Measurements from ENCODE around the gene NOTO. TPM values are rescaled to one million over a fixed set of nuclear protein-coding genes. Genes with fewer than 3 reads are reported as not detected.

The NOTO gene
- total RNA-seq, 1 donor from 2014 or later = not detected

- no peaks in the 10 kb centered on the region for H3K36me3 Mint-ChIP-seq (ENCODE audit: unreplicated experiment)
- no peak overlapping the region for H3K4me3 Mint-ChIP-seq (ENCODE audit: unreplicated experiment)
- H3K9me3 Mint-ChIP-seq (ENCODE audit: unreplicated experiment) = no peaks in the 10 kb centered on the region
- peak; percentile 80 for DNase-seq
- peaks cover 6% of the 10 kb centered on the region for H3K27me3 Mint-ChIP-seq (ENCODE audit: unreplicated experiment)
- TF ChIP-seq CTCF (IDR thresholded peaks at IDR 0.05; ENCODE audit: partially characterized antibody, unreplicated experiment) = no peak
- H3K27ac Mint-ChIP-seq (ENCODE audit: unreplicated experiment) = no peak overlapping the region
- peaks cover 3% of the 10 kb centered on the region for H3K4me1 Mint-ChIP-seq (ENCODE audit: low read depth, unreplicated experiment)
These were observed 58.1 kb downstream of the NOTO start for GRCh38 chr2:73260338-73260984.

Other genes with a start within 250 kb of the NOTO start
- gene SFXN5, start 130.9 kb upstream of the NOTO start, total RNA-seq (ENCODE audit: unreplicated experiment) = 13.7 TPM
- gene RAB11FIP5, start 89.6 kb upstream of the NOTO start, total RNA-seq (ENCODE audit: unreplicated experiment) = 13.5 TPM
- 17.0 TPM for gene SMYD5, start 11.7 kb downstream of the NOTO start, total RNA-seq (ENCODE audit: unreplicated experiment)
- 26.8 TPM for gene PRADC1, start 30.7 kb downstream of the NOTO start, total RNA-seq (ENCODE audit: unreplicated experiment)
- gene CCT7, start 31.7 kb downstream of the NOTO start, total RNA-seq (ENCODE audit: unreplicated experiment) = 269 TPM
- gene FBXO41, start 81.9 kb downstream of the NOTO start, total RNA-seq (ENCODE audit: unreplicated experiment) = 14.0 TPM
- gene EGR4, start 91.0 kb downstream of the NOTO start, total RNA-seq (ENCODE audit: unreplicated experiment) = not detected
- gene ALMS1, start 183.3 kb downstream of the NOTO start, total RNA-seq (ENCODE audit: unreplicated experiment) = 50.5 TPM